ENCODE results near the gene TPCN1.

- TF ChIP-seq CTCF (IDR thresholded peaks at IDR 0.05): no peak
- TF ChIP-seq POLR2A (IDR thresholded peaks at IDR 0.05): no peak
Measured at GRCh38 chr12:113240395-113240794, 19.1 kb downstream of the TPCN1 start.

Measured in Peyer's patch (tissue), 4 donors.